Measurements from ENCODE around the gene MRPL54.

DNA sequence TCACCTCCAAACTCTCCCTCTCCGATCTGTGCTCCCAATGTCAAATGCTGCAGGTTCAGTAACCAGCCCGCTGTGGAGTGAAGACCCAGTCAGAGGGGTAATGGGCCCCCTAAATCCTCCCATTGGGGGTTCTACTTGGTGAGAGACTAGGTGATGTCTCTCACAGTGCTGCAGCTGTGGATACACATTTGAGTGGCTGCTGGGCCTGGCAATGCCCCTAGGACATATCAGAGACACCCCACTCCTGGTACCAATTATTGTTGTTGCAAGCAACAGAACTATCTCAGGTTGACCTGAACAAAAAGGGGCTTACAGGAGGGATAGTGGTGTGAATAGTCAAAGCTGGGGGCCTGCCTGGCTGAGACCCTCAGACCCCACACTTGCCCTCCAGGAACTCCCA lies 19.1 kb downstream of the MRPL54 start:
- TF ChIP-seq, protein P1, sequence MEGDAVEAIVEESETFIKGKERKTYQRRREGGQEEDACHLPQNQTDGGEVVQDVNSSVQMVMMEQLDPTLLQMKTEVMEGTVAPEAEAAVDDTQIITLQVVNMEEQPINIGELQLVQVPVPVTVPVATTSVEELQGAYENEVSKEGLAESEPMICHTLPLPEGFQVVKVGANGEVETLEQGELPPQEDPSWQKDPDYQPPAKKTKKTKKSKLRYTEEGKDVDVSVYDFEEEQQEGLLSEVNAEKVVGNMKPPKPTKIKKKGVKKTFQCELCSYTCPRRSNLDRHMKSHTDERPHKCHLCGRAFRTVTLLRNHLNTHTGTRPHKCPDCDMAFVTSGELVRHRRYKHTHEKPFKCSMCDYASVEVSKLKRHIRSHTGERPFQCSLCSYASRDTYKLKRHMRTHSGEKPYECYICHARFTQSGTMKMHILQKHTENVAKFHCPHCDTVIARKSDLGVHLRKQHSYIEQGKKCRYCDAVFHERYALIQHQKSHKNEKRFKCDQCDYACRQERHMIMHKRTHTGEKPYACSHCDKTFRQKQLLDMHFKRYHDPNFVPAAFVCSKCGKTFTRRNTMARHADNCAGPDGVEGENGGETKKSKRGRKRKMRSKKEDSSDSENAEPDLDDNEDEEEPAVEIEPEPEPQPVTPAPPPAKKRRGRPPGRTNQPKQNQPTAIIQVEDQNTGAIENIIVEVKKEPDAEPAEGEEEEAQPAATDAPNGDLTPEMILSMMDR (IDR thresholded peaks at IDR 0.05) = no peak
- TF ChIP-seq POLR2A (IDR thresholded peaks at IDR 0.05) = no peak

All from heart left ventricle (tissue), 13 donors.